HG03025 (cell line): ENCODE data around the gene TMEM175.

ENCODE experiments used
- ATAC-seq: cut with Tn5 transposase; IDR thresholded peaks from one replicate; pipeline ENCODE4 v1.9.1; 2021; ENCODE audit warnings: mild to moderate bottlenecking, moderate library complexity; ENCODE audit not compliant: unreplicated experiment, low FRiP score

TMEM175 gene

GRCh38 chr4:957231-957580 lies 24.9 kb downstream of the TMEM175 start:
- no peak for ATAC-seq

DNA sequence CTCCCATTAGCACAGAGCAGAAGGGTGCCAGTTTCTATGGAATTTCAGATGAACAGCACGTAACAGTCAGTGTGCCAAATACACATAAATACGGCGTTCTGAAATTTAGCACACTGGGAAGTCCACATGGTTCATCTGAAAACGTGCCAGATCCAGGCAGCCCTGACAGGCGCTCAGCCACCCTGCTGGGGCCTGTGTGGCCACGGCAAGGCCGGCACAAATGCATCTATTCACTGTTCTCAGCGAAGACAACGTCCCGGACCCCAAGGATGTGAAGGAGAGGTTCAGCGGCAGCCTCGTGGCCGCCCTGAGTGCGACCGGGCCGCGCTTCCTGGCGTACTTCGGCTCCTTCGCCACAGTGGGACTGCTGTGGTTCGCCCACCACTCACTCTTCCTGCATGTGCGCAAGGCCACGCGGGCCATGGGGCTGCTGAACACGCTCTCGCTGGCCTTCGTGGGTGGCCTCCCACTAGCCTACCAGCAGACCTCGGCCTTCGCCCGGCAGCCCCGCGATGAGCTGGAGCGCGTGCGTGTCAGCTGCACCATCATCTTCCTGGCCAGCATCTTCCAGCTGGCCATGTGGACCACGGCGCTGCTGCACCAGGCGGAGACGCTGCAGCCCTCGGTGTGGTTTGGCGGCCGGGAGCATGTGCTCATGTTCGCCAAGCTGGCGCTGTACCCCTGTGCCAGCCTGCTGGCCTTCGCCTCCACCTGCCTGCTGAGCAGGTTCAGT lies 25.5 kb downstream of the TMEM175 start:
- no peak for ATAC-seq

DNA sequence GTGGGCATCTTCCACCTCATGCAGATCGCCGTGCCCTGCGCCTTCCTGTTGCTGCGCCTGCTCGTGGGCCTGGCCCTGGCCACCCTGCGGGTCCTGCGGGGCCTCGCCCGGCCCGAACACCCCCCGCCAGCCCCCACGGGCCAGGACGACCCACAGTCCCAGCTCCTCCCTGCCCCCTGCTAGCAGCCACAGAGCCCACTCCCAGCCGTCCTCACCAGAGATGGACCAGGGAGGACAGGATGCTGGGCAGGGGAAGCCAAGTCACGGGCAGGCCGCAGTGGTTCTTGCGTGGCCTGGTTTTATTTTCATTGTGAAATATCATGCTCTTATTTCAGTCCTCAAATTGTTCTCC lies 26.0 kb downstream of the TMEM175 start:
- ATAC-seq: no peak

DNA sequence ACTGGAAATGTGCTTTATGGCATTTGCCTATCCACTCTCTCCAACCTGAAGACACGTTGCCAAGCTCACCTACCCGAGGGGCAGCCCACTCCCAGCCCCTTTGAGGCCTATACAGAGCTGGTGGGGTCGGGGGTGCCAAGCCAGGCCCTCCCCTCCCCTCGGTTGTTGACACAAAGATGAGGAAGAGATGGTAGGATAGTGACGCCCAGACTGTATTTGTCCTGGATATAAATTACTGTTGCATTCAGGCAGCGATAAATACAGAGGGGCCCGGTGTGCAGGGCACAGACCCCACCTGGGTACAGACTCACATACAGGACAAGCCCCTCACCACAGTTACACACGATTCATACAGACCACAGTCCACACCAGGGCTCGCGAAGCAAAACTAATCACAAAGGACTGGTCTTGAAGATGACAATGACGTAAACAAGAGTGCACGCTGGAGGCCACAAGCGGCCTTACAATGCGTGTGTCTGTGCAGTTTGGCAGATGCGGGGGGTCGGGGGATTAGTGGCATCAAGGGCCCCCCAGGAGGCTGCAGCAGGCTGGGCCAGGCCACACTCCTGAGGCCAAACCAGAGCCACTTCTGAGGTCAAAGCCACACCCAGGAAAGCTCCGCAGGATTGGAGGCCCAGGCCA lies 26.6 kb downstream of the TMEM175 start:
- no peak for ATAC-seq

DNA sequence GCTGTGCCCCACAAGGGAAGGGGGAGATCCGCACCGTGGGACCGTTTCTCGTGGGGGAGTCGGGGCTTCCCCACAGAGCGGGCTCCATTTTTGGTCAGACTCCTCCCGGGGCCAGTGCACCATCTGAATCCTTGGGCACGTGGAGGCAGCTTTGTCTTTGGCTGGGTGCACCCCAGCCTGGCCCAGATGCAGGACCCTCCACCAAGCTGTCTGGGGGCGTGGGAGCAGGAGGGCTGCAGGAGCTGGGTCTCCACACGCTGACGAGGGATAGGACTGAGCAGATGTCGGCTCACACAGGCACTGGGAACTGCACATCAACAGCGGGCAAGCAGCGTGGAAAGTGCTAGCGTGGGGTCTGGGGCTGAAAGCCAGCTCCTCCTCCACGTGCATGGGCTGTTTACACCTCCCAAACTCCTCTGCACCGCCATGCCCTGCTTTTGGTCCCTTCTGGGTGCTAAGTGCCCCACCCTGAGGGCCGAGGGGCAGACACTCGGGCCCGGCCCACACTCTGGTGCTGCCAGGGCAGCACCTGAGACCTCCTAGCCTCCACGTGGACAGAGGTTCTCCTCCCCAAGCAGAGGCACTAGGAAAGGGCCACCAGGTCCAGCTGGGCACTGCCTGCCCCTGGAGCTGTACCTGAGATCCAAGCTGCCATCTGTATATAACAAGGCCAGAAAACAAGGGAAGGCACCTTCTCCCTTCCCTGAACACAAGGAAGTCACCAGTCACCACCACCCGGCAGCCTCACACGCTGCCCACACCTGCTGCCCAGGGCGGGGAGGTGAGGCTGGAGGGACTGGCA lies 27.3 kb downstream of the TMEM175 start:
- no peak for ATAC-seq

DNA sequence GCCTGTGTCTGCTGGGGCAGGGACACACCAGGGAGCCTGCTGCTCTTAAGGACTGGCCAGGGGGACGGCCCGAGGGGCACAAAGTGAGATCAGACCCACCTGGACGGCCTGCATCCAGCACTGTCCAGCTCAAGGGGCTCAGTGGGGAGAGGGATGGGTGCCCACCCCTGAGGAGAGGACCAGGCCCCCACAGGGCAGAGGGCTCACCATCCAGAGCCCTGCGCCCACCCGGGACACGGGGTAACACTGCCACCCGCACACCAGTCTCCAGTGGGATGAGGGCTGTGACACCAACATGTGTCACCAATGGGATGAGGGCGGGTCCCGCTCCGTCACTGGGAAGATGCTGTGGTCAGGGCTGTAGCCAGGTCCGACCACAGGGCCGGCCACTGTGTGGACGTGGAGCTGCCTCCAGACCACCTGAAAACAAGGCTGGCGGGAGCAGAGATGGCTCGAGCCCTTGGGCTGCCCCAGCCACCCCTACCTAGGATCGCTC lies 27.9 kb downstream of the TMEM175 start:
- ATAC-seq: no peak

- no peak for ATAC-seq
These were observed 28.5 kb downstream of the TMEM175 start for GRCh38 chr4:960636-961350.

DNA sequence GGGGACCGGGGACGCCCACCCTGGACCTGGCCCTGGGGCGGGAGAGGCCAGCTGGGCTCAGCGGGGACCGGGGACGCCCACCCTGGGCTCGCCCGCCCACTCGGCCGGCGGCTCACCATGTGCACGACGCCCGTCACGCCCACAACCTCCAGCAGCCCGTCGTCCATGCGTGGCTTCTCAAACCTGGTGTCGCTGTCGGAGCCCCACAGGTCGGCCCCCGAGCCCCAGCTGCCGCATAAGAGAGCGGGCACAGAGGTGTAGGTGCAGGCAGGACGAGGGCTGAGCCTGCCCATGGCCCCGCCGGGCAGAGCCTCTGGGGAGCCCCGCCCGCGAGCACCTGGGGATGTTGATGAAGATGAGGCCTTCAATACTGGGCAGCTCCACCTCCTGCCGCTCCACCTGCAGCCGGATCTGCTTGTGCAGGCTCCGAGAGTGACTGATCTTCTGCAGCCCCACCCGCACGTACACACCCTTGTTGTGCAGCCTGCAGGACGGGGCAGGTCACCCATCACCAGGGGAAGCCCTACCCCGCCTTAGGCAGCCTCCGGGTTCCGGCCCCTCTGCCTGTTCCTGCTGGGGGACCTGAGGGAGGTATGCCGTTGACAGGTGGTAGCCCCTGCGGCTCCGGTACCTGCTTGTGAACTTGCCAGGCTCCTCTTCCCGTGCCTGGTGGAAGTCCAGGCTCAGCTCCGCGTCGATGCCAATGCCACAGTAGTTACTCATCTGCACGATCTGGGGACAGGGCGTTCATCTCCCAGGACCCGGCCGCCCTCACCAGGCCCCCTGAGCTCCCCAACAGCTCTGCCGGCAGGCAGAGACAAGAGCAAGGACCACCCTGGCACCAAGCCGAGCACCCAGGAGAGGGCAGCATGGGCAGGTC lies 29.3 kb downstream of the TMEM175 start:
- ATAC-seq: no peak

GRCh38 chr4:962231-963208 lies 30.3 kb downstream of the TMEM175 start:
- ATAC-seq: no peak

DNA sequence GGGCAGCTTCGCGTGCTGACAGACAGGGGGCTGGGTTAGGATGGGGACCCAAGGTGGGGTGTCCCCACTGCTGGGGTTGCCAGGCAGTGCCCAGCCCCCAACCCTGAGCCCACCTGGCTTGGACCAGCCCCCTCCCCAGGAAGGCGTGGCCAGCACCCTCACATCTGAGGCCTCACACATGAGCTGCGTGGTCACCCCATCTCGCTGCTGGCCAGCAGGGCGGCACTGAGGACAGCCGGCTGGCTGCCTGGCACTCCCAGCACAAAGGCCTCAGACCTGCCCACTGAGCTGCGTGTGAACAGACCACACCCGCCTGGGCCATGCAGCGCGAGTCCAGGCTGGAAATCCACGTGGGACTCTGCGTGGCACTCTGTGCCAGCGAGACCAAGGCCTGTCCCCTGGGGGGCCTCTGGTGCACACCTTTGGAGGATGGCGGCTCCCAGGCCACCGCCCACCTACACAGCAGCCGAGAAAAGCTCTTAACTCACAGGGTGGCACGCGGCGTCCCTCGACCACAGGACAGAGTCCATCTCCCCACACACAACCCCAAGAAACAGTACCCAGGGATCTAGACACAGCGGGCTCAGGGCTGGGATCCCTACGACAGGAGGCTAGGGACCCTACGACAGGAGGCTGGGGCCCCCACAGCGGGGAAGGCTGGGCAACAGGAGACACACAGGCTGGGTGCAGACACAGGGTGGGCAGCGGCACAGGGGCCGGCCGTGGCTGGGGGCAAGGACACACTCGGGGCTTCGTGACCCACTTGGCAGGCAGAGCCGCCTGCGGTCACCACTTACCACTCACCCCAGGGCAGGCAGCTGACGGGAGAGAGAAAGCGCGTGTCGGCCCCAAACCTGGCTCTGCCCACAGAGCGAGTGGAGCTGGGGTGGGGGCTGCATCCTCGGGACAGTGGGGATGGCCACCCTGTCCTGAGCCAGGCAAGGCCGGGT lies 31.3 kb downstream of the TMEM175 start:
- no peak for ATAC-seq

DNA sequence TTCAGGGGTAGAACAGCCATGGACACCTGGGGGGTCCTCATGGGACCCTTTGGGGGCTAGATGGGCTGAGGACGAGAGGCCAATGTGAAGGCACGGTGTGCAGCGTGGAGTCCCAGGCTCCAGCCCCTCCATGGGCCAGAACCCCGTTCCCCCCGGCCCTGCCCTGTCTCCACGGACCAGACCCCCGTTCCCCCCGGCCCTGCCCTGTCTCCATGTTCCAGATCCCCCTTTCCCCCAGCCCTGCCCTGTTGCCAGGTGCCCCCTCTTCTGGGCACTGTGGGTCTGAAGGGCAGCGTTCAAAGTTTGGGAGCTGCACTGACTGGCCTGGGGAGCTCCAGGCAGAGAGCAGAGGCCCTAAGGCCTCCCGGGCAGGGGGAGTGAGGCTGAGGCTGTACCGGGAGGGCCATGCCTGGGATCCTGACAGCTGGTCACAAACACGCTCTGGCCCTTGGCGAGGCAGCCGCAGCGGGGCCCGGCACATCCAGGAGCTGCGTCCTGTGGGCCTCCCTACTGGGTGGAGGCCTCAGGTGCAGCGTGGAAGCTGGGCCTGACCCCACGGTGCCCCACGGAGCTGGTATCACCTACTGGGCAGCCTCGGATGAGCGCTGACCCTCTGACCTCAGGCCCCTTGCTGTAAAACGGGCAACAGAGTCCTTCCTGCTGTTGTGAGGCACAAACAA lies 32.2 kb downstream of the TMEM175 start:
- ATAC-seq: no peak

DNA sequence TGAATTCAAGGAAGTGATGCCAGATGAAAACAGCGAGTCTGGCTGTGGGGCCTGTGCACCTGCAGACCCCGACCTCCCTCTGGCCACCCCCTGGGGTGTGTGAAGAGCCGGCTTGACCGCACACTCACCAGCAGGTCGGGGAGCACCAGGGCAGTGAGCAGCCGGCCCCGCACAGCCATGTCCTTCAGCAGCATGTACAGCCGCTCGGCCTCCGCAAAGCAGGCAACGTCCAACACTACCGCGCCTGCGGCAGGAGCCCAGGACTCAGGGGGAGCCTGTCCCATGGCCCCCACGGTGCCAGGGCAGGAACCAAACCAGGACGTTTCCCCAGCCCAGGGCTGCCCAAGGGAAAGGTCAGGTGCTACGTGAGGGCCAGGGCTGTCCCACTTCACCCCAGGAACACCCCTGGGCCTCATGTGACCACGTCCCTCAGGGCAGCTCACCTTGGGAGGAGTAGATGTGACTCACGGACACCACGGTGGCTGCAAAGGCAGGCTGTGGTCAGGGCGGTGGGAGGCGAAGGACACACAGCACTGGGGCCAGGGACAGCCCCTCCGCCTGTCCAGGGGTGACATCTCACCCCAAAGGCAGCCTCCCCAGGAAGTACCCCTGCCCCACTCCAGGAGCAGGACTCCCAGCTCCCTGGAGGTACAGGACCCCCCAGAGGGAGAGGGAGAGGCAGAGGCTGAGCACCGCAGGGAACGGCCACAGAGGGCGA lies 32.9 kb downstream of the TMEM175 start:
- ATAC-seq: no peak

DNA sequence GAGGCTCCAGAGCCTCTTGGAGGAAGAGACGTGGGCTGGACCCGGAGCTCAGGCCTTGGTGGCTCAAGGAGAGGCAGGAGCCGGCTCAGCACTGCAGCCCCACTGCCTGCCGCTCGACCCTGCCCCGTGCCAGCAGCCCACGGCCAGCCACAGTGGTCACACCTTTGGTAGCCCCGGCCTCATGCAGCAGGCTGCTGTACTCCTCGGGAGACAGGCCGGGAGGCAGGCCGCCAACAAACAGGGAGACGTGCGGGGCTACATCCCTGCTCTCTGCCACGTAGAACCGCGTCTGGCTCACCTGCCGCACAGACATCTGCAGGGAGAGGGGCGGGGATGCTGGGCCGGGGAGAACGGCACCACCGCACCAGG lies 33.5 kb downstream of the TMEM175 start:
- no peak for ATAC-seq

DNA sequence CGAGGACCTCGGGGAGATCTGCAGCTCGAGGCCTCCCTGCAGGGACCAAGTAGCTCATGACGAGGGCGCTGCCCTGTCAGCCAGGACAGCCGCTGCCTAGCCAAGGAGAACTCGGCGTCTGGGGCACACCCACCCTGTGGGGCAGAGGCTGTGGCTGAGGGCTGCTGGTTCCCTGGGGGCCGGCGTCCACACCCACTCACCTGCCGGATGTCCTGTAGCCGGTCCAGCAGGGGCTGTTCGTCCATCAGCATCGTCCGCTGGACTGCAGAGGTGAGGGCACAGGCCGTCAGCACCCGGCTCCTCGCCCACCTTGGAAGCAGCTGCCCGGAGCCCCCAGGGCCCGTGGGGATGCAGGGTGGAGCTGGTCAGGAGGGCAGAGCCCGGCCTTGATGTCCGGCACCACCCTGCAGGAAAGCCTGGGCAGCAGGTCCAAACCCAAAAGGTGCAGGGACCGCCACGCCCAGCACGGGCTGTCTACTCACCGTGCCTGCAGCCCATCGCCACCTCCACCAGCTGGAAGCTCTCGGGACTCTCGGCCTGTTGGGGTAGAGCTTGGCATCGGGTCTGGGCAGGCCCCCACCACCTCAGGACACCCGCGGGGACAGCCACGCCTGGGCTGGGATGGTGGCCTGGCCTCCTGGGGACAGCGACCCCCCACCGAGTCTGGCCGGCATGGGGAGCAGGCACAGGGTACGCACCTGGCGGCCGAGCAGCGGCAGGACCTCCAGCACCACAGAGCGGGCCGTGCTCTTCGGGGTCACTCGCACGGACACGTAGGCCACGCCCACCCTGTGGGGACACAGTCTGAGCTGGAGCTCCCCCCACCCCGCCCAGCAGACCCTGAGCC lies 34.2 kb downstream of the TMEM175 start:
- ATAC-seq: no peak
